Panc1 (cell line): ENCODE data around the gene CBFB. TPM values are rescaled to one million over a fixed set of nuclear protein-coding genes. Genes with fewer than 3 reads are reported as not detected.

ENCODE experiments used
- ATAC-seq: fragments of 200-7000 bp; cut with Tn5 transposase; 2 replicates; pipeline ENCODE4 v1.9.1; 2020; ENCODE audit warnings: mild to moderate bottlenecking, moderate library complexity
- BruUV-seq: library from RNA; stranded (reverse); fragments of 400-500 nt; replicated peaks from 2 replicates; lab custom pipeline; 2021; lab: Mats Ljungman, UMichigan
- CTCF ChIA-PET: fragments of 300-600 bp; sonication (Branson Sonifier 250); formaldehyde crosslinking; loops from one replicate; lab custom pipeline; 2022; ENCODE audit warnings: antibody characterized with exemption; lab: Charles Lee
- POLR2A ChIA-PET: fragments of 300-600 bp; sonication (Branson Sonifier 250); formaldehyde crosslinking; loops from one replicate; lab custom pipeline; 2022; ENCODE audit warnings: antibody characterized with exemption; lab: Charles Lee
- DNase-seq: peaks from one replicate; pipeline ENCODE4 v3.0.0-alpha.2; 2010; ENCODE audit warnings: low read depth, low spot score
- H3K27ac ChIP-seq: 2 replicates; pipeline ENCODE4 v1.5.1; 2011; ENCODE audit warnings: mild to moderate bottlenecking, low read length, inconsistent platforms
- H3K27me3 ChIP-seq: fragments of 200-500 bp; sonication (Bioruptor generic); 2 replicates; pipeline ENCODE4 v1.6.0; 2014; ENCODE audit warnings: low read length, inconsistent platforms; ENCODE audit not compliant: control insufficient read depth, insufficient read depth
- H3K36me3 ChIP-seq: fragments of 200-500 bp; sonication (Bioruptor generic); 2 replicates; pipeline ENCODE4 v1.5.1; 2014; ENCODE audit warnings: inconsistent platforms, mild to moderate bottlenecking, low read length, moderate library complexity; ENCODE audit not compliant: control insufficient read depth, insufficient read depth
- H3K4me1 ChIP-seq: 2 replicates; pipeline ENCODE4 v1.5.1; 2011; ENCODE audit warnings: inconsistent platforms, mild to moderate bottlenecking, low read length, moderate library complexity; ENCODE audit not compliant: control insufficient read depth, insufficient read depth
- H3K4me3 ChIP-seq, 2 experiments: 2 replicates each; pipeline ENCODE4 v1.5.1; 2011 to 2012; ENCODE audit warnings: low read depth in 2 of 2, low read length in 2 of 2, mild to moderate bottlenecking in 2 of 2, inconsistent platforms in 1 of 2, moderate library complexity in 1 of 2
- H3K9me3 ChIP-seq: fragments of 200-500 bp; sonication (Bioruptor generic); 2 replicates; pipeline ENCODE4 v1.5.1; 2014; ENCODE audit warnings: low read depth, mild to moderate bottlenecking, inconsistent platforms, low read length, moderate library complexity; ENCODE audit not compliant: control insufficient read depth, insufficient read depth
- CTCF ChIP-seq: fragments of 450-650 bp; IDR thresholded peaks from 2 replicates; pipeline ENCODE4 v1.5.1; 2017; ENCODE audit warnings: mild to moderate bottlenecking
- POLR2AphosphoS5 ChIP-seq: IDR thresholded peaks from 2 replicates; pipeline ENCODE4 v1.6.1; 2012; ENCODE audit warnings: mild to moderate bottlenecking, low read depth, low read length, moderate library complexity
- REST ChIP-seq, 2 experiments: IDR thresholded peaks; 2 replicates each; pipeline ENCODE4 v1.6.1; 2011 to 2012; ENCODE audit warnings: low read depth in 2 of 2, control low read depth in 1 of 2, low read length in 1 of 2, mild to moderate bottlenecking in 1 of 2, moderate library complexity in 1 of 2; ENCODE audit not compliant: insufficient read depth in 1 of 2
- SIN3A ChIP-seq: IDR thresholded peaks from 2 replicates; pipeline ENCODE4 v1.6.1; 2012; ENCODE audit warnings: low read depth, mild to moderate bottlenecking, low read length, moderate library complexity, borderline replicate concordance; ENCODE audit not compliant: insufficient read depth
- TCF7L2 ChIP-seq: IDR thresholded peaks from 2 replicates; pipeline ENCODE4 v1.6.1; 2011; ENCODE audit warnings: mild to moderate bottlenecking, low read depth, low read length, inconsistent platforms
- in situ Hi-C: cut with HindIII; loops from 2 replicates; pipeline ENCODE4 v1.10.0; 2016; ENCODE audit warnings: low sequenced_read_pairs, low pct_unique_long_range_greater_than_20kb
- intact Hi-C: fragments of 100-400 bp; cut with micrococcal nuclease; formaldehyde crosslinking; loops from one replicate; pipeline ENCODE4 v1.10.0; 2022; ENCODE audit not compliant: unreplicated experiment
- total RNA-seq: library from RNA; stranded (reverse); gene quantifications from one replicate; pipeline ENCODE4 v1.2.1, GENCODE V29; 2021; ENCODE audit not compliant: unreplicated experiment

Gene CBFB
- total RNA-seq, 1 experiment from 2014 or later: 66.4 TPM

- DNase-seq: no peak
- peaks cover 11% of the 10 kb centered on the region; the same call in 1 of the 2 replicates for H3K4me1 ChIP-seq
- H3K4me3 ChIP-seq: no peak overlapping the region
- CTCF ChIA-PET: no interaction called here
- H3K27ac ChIP-seq: no peak overlapping the region
- POLR2A ChIA-PET: no interaction called here
- no TSS peak for BruUV-seq
- no peak for ATAC-seq
- no peaks in the 10 kb centered on the region for H3K9me3 ChIP-seq
- in situ Hi-C loops (no loop called here), intact Hi-C loops (no loop called here)
- H3K36me3 ChIP-seq: peaks cover 7% of the 10 kb centered on the region
- no peaks in the 10 kb centered on the region for H3K27me3 ChIP-seq
- TF ChIP-seq CTCF (no peak), SIN3A (no peak), REST (IDR thresholded peaks at IDR 0.05; ENCODE audit: insufficient read depth in 1 of 2, low read depth in 2 of 2, low read length in 1 of 2) (no peak), POLR2AphosphoS5 (no peak), TCF7L2 (no peak)
These were observed 5.5 kb downstream of the CBFB start for GRCh38 chr16:67034487-67034886.

- H3K27ac ChIP-seq: no peak overlapping the region
- no peak for ATAC-seq
These were observed 6.4 kb downstream of the CBFB start for GRCh38 chr16:67035364-67035763.

More at GRCh38 chr16:67035364-67035763, 6.4 kb downstream of the CBFB start:
- DNase-seq: no peak
- Histone ChIP-seq H3K36me3 (peaks cover 11% of the 10 kb centered on the region), H3K4me3 (no peak overlapping the region), H3K9me3 (no peaks in the 10 kb centered on the region), H3K27me3 (no peaks in the 10 kb centered on the region), H3K4me1 (peaks cover 11% of the 10 kb centered on the region; the same call in 1 of the 2 replicates)
- intact Hi-C loops: no loop called here
- BruUV-seq: no TSS peak
- ChIA-PET POLR2A (no interaction called here), CTCF (no interaction called here)
- TF ChIP-seq TCF7L2: no peak
- no peak for TF ChIP-seq CTCF
- TF ChIP-seq POLR2AphosphoS5: no peak
- no peak for TF ChIP-seq SIN3A
- in situ Hi-C loops: no loop called here
